ENCODE data around the gene CFAP74.

DNA sequence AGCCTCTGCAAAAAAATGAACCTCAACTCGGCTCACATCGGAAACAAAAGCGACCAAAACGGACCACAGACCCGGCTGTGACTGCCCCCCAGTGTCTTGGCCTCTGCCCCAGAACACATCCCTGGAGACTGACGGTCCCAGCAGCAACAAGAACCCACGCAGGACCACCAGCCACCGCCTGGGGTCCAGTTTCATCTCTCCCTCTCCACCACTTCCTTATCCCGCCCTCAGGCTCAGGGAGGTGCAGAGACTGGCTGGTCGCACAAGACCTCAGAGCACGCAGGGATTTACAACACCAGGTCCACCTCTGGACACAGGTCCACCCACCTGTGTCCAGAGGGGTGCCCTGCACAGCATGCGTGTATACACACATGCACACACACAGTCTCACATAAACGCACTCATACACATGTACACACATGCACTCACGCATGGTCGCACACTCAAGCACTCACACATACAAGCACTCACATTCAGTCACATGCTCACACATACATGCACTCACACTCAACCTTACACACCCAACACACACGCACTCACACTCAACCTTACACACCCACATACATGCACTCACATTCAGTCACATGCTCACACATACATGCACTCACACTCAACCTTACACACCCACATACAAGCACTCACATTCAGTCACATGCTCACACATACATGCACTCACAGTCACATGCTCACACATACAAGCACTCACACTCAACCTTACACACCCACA, 65.9 kb downstream of the CFAP74 start:
- TF ChIP-seq EZH2 (IDR thresholded peaks at IDR 0.05; ENCODE audit: low read length) (no peak), CTCF (optimal IDR thresholded peaks at IDR 0.05 in 1 of 3, IDR thresholded peaks at IDR 0.05 in 1 of 3, conservative IDR thresholded peaks at IDR 0.05 in 1 of 3; ENCODE audit: extremely low read depth in 1 of 3, insufficient read depth in 2 of 3, low read length in 3 of 3) (no peak)
